Adrenal gland (tissue), 5 donors: Measurements from ENCODE around the gene TEAD1.

ENCODE experiments used
- POLR2A ChIP-seq, 2 donors: fragments of 450-650 bp; IDR thresholded peaks; one replicate each; pipeline ENCODE4 v1.6.1; 2017; ENCODE audit warnings: antibody characterized with exemption in 2 of 2, mild to moderate bottlenecking in 2 of 2, moderate library complexity in 1 of 2
- TF ChIP-seq, protein P1 (sequence below), 6 experiments: fragments of 450-650 bp in 4 of 6; fragments of 200-600 bp in 2 of 6; sonication (generic) in 1 of 6; IDR thresholded peaks; 1 replicate in 5 of 6; 2 replicates in 1 of 6; pipeline versions ENCODE4 v1.5.1 to v1.8.0; 2016 to 2021; ENCODE audit warnings: antibody characterized with exemption in 6 of 6, mild to moderate bottlenecking in 2 of 6, moderate library complexity in 1 of 6
- donor health status: DM: no; HTN: no; CAD: no.

DNA sequence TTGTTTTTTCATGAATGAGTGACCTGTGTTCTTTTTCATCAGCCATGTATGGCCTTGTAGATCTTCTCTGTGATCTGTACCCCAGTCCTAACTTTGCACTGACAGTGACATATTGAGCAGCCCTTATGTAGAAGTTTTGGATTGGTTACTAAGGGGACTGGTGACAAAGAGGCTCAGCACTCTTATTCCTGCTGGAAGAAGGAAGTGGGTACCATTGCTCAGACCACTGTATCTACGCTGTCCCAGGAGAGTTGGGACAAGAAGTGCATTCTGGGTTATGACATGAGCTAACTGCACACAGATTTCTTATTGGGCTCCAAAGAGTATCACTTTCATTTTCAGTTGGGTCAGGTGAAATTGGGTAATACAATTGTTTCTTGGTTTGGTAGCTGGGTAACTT is 227.1 kb downstream of the TEAD1 start:
- TF ChIP-seq, protein P1, sequence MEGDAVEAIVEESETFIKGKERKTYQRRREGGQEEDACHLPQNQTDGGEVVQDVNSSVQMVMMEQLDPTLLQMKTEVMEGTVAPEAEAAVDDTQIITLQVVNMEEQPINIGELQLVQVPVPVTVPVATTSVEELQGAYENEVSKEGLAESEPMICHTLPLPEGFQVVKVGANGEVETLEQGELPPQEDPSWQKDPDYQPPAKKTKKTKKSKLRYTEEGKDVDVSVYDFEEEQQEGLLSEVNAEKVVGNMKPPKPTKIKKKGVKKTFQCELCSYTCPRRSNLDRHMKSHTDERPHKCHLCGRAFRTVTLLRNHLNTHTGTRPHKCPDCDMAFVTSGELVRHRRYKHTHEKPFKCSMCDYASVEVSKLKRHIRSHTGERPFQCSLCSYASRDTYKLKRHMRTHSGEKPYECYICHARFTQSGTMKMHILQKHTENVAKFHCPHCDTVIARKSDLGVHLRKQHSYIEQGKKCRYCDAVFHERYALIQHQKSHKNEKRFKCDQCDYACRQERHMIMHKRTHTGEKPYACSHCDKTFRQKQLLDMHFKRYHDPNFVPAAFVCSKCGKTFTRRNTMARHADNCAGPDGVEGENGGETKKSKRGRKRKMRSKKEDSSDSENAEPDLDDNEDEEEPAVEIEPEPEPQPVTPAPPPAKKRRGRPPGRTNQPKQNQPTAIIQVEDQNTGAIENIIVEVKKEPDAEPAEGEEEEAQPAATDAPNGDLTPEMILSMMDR (IDR thresholded peaks at IDR 0.05): no peak
- TF ChIP-seq POLR2A (IDR thresholded peaks at IDR 0.05): no peak
